Measurements from ENCODE around the gene FGF1. TPM values are rescaled to one million over a fixed set of nuclear protein-coding genes. Genes with fewer than 3 reads are reported as not detected.

FGF1 gene
- total and polyA plus RNA-seq, 2 donors (not counting 3 experiments of a cell fraction or from before 2014, with no cell fraction given): not detected

- no peak overlapping the region for H3K4me3 ChIP-seq (replicated peaks in 1 of 3; ENCODE audit: insufficient read depth in 1 of 3, low read depth in 1 of 3, low read length in 3 of 3)
- no peaks in the 10 kb centered on the region for H4K20me1 ChIP-seq (replicated peaks; ENCODE audit: control insufficient read depth, extremely low read depth, insufficient read depth, low read length)
- ChIA-PET CTCF (interaction anchor here (1.0 to 2.5 kb wide), 10 partner anchors 9 to 229 kb away, joined by 3 to 22 read pairs (median 4); no protein-coding TSS in a partner anchor), POLR2A (no interaction called here)
- peaks cover 7 to 27% of the 10 kb centered on the region in 2 experiments for H3K27me3 ChIP-seq (ENCODE audit: control insufficient read depth in 2 of 2, insufficient read depth in 2 of 2, low read length in 2 of 2)
- H3K4me1 ChIP-seq (ENCODE audit: control insufficient read depth, extremely low read depth, insufficient read depth, low read length): no peaks in the 10 kb centered on the region
- no peaks in the 10 kb centered on the region for H3K79me2 ChIP-seq (ENCODE audit: control insufficient read depth, insufficient read depth, low read length)
- H3K36me3 ChIP-seq (ENCODE audit: control insufficient read depth in 2 of 2, extremely low read depth in 1 of 2, insufficient read depth in 2 of 2, low read length in 2 of 2): no peaks in the 10 kb centered on the region
- DNase-seq (ENCODE audit: low read depth, low spot score): no peak
- intact Hi-C loops (cut with micrococcal nuclease): loop anchor here (2.0 kb wide), 1 partner anchor 15 kb away; no protein-coding TSS in a partner anchor
- no peak overlapping the region for H3K9ac ChIP-seq (replicated peaks; ENCODE audit: extremely low read depth, insufficient read depth, low read length)
- FAIRE-seq: no peak
- no peak overlapping the region for H3K27ac ChIP-seq (ENCODE audit: insufficient read depth, low read depth, low read length)
- dilution Hi-C loops (cut with MboI; ENCODE audit: extremely low pct_ligation_motif_present, low sequenced_read_pairs): no loop called here
- H3K4me2 ChIP-seq (ENCODE audit: insufficient read depth, low read length): no peak overlapping the region
- no peaks in the 10 kb centered on the region for H3K9me3 ChIP-seq (replicated peaks; ENCODE audit: control insufficient read depth, insufficient read depth, low read length)
- no peak overlapping the region for H2AFZ ChIP-seq (ENCODE audit: low read depth, low read length)
- TF ChIP-seq FOS (IDR thresholded peaks at IDR 0.05; ENCODE audit: borderline replicate concordance, insufficient read depth, low read length): no peak
- TF ChIP-seq POLR2AphosphoS5 (IDR thresholded peaks at IDR 0.05; ENCODE audit: insufficient read depth, low read depth, low read length): no peak
- no peak for TF ChIP-seq GATA2 (IDR thresholded peaks at IDR 0.05; ENCODE audit: insufficient read depth, insufficient read length, low read depth, low read length)
- TF ChIP-seq CTCF (IDR thresholded peaks at IDR 0.05; ENCODE audit: extremely low read depth in 1 of 2, insufficient read depth in 1 of 2, low read depth in 1 of 2, low read length in 2 of 2): no peak
- no peak for TF ChIP-seq EZH2 (IDR thresholded peaks at IDR 0.05; ENCODE audit: borderline replicate concordance, low read depth, low read length, severe bottlenecking)
- TF ChIP-seq MAX (IDR thresholded peaks at IDR 0.05; ENCODE audit: insufficient read depth, insufficient read length): no peak
- no TSS peak for BruUV-seq (replicated peaks)
- no peaks in the 10 kb centered on the region for H3K9me1 ChIP-seq (replicated peaks; ENCODE audit: control insufficient read depth, extremely low read depth, insufficient read depth, low read length)
These were observed 26.5 kb downstream of the FGF1 start for GRCh38 chr5:142659405-142659804.

Data from endothelial cell of umbilical vein (primary cell).